Loucy (cell line): ENCODE data around the gene CLN5.
"Not testable (repeated sequence)": the region's sequence is repeated elsewhere in the genome, so short reads cannot be mapped to it uniquely, and the experiment has no call there.

Experiments used
- CTCF ChIP-seq: fragments of 200-600 bp; sonication (generic); conservative IDR thresholded peaks from 2 replicates; pipeline ENCODE4 v1.5.1; 2014; ENCODE audit warnings: mild to moderate bottlenecking, antibody characterized with exemption, low read length
- EZH2phosphoT487 ChIP-seq: fragments of 200-600 bp; IDR thresholded peaks from 2 replicates; pipeline ENCODE4 v1.6.1; 2018; ENCODE audit warnings: antibody characterized with exemption, mild to moderate bottlenecking, moderate library complexity, borderline replicate concordance

- TF ChIP-seq EZH2phosphoT487, CTCF: not testable (repeated sequence)
Measured at GRCh38 chr13:76959734-76960133, 32.1 kb upstream of the CLN5 start.
